SK-N-MC (cell line): Measurements from ENCODE around the gene PAH.

Source experiments
- DNase-seq: peaks from one replicate; pipeline ENCODE4 v3.0.0-alpha.2; 2011; ENCODE audit warnings: low read depth, low spot score
- H3K27ac ChIP-seq: fragments of 200-600 bp; sonication (generic); 2 replicates; pipeline ENCODE4 v1.5.1; 2016; ENCODE audit warnings: mixed run types
- H3K36me3 ChIP-seq: fragments of 200-600 bp; sonication (generic); 2 replicates; pipeline ENCODE4 v1.6.1; 2017; ENCODE audit warnings: antibody characterized with exemption, low read length, mixed read lengths; ENCODE audit not compliant: insufficient read depth
- H3K4me3 ChIP-seq: fragments of 200-600 bp; sonication (generic); 2 replicates; pipeline ENCODE4 v1.5.1; 2016
- H3K9ac ChIP-seq: fragments of 200-600 bp; sonication (generic); 2 replicates; pipeline ENCODE4 v1.8.0; 2017; ENCODE audit warnings: mixed run types, mixed read lengths; ENCODE audit not compliant: insufficient read length
- H3K9me3 ChIP-seq: fragments of 200-600 bp; sonication (generic); 2 replicates; pipeline ENCODE4 v1.6.1; 2017; ENCODE audit warnings: low read depth, mild to moderate bottlenecking, antibody characterized with exemption, low read length, moderate library complexity, mixed read lengths
- EZH2 ChIP-seq: fragments of 200-600 bp; sonication (generic); IDR thresholded peaks from one replicate; pipeline ENCODE4 v1.6.1; 2017; ENCODE audit warnings: antibody characterized with exemption
- FOXP2 ChIP-seq: optimal IDR thresholded peaks from 2 replicates; pipeline ENCODE3; 2011; ENCODE audit warnings: mild to moderate bottlenecking, moderate library complexity; ENCODE audit not compliant: insufficient read depth; ENCODE audit errors: extremely low read length, control extremely low read depth
- POLR2AphosphoS5 ChIP-seq: IDR thresholded peaks from 2 replicates; pipeline ENCODE4 v1.6.1; 2012; ENCODE audit warnings: mild to moderate bottlenecking, low read depth, low read length, borderline replicate concordance

Gene PAH

GRCh38 chr12:102824218-102824835 is 92.7 kb downstream of the PAH start:
- Histone ChIP-seq H3K36me3 (no peaks in the 10 kb centered on the region), H3K27ac (no peak overlapping the region), H3K9ac (no peak overlapping the region), H3K4me3 (no peak overlapping the region), H3K9me3 (no peaks in the 10 kb centered on the region)
- DNase-seq = no peak
- TF ChIP-seq FOXP2 (no peak), POLR2AphosphoS5 (no peak), EZH2 (no peak)

DNA sequence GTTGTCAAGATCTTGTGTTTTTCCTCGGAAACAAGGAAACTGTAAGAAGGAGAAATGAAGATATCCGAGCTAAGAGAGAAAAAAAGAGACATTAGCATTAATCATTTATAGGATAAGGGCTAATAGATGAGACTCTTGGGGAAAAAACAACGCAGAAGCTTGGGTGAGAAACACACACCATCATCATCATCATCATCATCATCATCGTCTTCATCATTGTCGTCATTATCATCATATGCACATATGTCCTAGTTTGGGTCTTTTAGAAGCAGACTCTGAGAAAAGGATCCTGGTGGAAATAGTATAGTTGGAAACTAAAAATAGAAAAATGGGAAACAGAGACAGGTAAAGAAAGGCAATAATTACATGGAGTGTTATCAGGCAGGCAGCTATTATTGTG is 95.9 kb downstream of the PAH start:
- TF ChIP-seq POLR2AphosphoS5 = no peak
- no peak for TF ChIP-seq EZH2
- no peak for TF ChIP-seq FOXP2
- H3K9me3 ChIP-seq = no peaks in the 10 kb centered on the region
- H3K27ac ChIP-seq = no peak overlapping the region
- no peak overlapping the region for H3K4me3 ChIP-seq
- no peak overlapping the region for H3K9ac ChIP-seq
- H3K36me3 ChIP-seq = no peaks in the 10 kb centered on the region
- no peak for DNase-seq

DNA sequence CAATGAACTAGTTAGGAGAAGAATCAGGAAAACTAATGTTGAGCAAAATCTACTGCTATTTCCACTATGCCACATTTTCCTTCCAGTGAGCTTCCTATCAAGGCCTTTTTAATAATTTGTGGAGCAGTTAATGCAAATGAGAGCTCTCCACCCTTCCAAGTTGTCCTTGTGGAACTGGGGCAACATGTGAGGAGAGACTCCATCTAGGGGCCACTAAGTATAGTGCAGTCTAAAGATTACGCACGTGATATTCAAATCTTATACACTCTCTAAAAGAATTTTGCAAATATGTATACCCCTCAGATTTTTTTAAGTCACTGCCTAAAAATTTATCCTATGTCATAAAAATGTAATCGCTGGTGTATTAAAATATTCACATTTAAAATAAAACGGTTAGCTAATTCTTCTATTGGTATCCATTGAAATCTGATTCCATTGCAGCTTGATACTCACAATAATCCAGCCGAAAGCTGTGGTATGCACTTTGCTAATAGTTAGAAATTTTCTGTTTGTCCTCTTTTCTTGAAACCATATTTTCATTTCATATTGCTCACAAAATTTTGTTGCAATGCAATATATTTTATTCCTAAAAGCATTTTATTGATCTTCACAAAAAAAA is 100.1 kb downstream of the PAH start:
- TF ChIP-seq EZH2 = no peak
- no peak overlapping the region for H3K27ac ChIP-seq
- no peaks in the 10 kb centered on the region for H3K36me3 ChIP-seq
- no peak overlapping the region for H3K9ac ChIP-seq
- peak; percentile 42 for DNase-seq
- no peaks in the 10 kb centered on the region for H3K9me3 ChIP-seq
- no peak overlapping the region; the same call in 1 of the 2 replicates for H3K4me3 ChIP-seq

DNA sequence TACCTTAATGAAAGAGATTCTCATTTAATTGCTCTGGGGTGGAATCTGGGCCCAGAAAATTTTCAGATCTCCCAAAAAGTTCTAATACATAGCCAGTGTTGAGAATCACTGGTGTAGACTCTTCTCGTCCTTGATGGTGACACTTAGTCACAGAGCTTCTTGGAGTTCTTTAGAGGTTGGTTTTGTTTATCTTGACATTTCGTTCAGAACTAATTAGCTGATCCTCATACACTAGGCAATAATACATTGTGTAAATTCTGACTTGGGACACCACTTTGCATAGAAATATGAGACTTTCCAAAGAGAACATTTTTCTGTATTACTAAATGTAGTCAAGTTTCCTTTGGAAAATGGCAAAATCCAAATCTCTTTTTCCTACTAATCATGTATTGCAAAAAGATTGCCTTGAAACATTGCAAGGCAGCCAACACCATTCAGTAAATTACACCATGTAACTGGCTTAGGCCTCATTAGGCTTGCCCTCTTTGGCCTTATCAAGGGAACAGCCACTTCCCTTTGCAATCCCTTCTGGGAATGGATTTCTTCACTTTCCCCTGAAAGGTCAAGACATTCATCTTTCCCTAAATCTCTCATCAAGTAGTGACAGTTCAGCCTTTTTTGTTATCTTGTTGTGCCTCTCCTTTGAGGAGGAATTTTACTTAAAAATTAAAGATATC is 102.2 kb downstream of the PAH start:
- no peak overlapping the region for H3K27ac ChIP-seq
- H3K4me3 ChIP-seq = no peak overlapping the region
- TF ChIP-seq FOXP2 = no peak
- no peak for TF ChIP-seq POLR2AphosphoS5
- no peak for TF ChIP-seq EZH2
- no peaks in the 10 kb centered on the region for H3K36me3 ChIP-seq
- H3K9me3 ChIP-seq = no peaks in the 10 kb centered on the region
- no peak for DNase-seq
- no peak overlapping the region for H3K9ac ChIP-seq

- no peak for DNase-seq
Observed at GRCh38 chr12:102812344-102812743, 104.7 kb downstream of the PAH start.

GRCh38 chr12:102811110-102811737 is 105.8 kb downstream of the PAH start:
- Histone ChIP-seq H3K27ac (no peak overlapping the region), H3K9me3 (no peaks in the 10 kb centered on the region), H3K36me3 (no peaks in the 10 kb centered on the region), H3K9ac (no peak overlapping the region), H3K4me3 (no peak overlapping the region)
- TF ChIP-seq POLR2AphosphoS5 (no peak), FOXP2 (no peak), EZH2 (no peak)
- peak; percentile 30 for DNase-seq

More at GRCh38 chr12:102812344-102812743, 104.7 kb downstream of the PAH start:
- TF ChIP-seq FOXP2 (no peak), POLR2AphosphoS5 (no peak), EZH2 (no peak)
- Histone ChIP-seq H3K36me3 (no peaks in the 10 kb centered on the region), H3K27ac (no peak overlapping the region), H3K9ac (no peak overlapping the region), H3K4me3 (no peak overlapping the region), H3K9me3 (no peaks in the 10 kb centered on the region)

GRCh38 chr12:102808412-102808811 is 108.6 kb downstream of the PAH start:
- no peak overlapping the region for H3K4me3 ChIP-seq
- no peak overlapping the region for H3K27ac ChIP-seq

DNA sequence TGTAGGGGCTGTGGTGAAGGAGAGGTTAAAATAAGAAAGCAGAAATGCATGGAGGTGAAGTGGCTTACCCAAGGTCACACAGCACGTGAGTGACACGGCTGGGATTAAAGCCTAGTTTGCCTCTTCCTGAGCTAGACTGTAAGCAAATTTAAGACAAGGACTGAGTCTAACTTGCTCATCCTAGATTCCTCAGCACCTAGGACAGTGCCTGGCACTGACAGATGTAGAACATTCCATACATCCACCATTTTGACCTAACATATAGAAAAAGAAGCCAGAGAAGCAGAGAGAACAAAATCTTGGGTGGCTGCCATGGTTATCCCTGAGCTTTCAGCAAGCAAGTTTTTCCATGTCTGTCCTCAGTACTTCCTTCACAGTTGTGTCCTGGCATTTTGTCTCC is 110.5 kb downstream of the PAH start:
- Histone ChIP-seq H3K36me3 (no peaks in the 10 kb centered on the region), H3K4me3 (no peak overlapping the region), H3K9ac (no peak overlapping the region), H3K27ac (no peak overlapping the region), H3K9me3 (no peaks in the 10 kb centered on the region)
- no peak for DNase-seq
- TF ChIP-seq POLR2AphosphoS5 (no peak), EZH2 (no peak), FOXP2 (no peak)

More at GRCh38 chr12:102808412-102808811, 108.6 kb downstream of the PAH start:
- Histone ChIP-seq H3K9me3 (no peaks in the 10 kb centered on the region), H3K9ac (no peak overlapping the region), H3K36me3 (no peaks in the 10 kb centered on the region)
- no peak for TF ChIP-seq FOXP2
- no peak for TF ChIP-seq EZH2
- TF ChIP-seq POLR2AphosphoS5 = no peak
- DNase-seq = no peak
